GM12874 (cell line): ENCODE results near the gene RANBP17.

ENCODE experiments used
- TF ChIP-seq, protein P1 (sequence below): IDR thresholded peaks from 2 replicates; pipeline ENCODE4 v1.5.1; 2011; ENCODE audit warnings: low read depth, mild to moderate bottlenecking, control low read depth, low read length, moderate library complexity; ENCODE audit not compliant: insufficient read depth

The RANBP17 gene

DNA sequence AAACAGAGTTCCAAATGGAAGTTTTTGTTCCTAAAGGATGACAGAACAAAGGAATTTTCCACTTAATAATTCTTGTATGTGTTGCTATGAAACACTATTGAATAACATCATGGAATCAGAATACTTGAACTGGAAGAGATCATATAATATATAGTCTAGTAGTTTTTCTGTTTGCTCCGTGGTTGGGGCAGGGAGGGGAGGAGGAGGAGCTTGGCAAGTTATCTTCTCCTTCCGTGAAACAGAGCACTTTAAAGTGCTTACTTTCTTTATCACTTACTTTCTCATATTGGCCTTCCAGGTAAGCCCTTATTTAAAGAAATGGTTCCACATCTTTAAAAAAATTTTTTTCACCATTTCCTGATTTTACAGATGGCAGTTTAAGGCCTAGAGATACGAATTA lies 281.4 kb downstream of the RANBP17 start:
- TF ChIP-seq, protein P1, sequence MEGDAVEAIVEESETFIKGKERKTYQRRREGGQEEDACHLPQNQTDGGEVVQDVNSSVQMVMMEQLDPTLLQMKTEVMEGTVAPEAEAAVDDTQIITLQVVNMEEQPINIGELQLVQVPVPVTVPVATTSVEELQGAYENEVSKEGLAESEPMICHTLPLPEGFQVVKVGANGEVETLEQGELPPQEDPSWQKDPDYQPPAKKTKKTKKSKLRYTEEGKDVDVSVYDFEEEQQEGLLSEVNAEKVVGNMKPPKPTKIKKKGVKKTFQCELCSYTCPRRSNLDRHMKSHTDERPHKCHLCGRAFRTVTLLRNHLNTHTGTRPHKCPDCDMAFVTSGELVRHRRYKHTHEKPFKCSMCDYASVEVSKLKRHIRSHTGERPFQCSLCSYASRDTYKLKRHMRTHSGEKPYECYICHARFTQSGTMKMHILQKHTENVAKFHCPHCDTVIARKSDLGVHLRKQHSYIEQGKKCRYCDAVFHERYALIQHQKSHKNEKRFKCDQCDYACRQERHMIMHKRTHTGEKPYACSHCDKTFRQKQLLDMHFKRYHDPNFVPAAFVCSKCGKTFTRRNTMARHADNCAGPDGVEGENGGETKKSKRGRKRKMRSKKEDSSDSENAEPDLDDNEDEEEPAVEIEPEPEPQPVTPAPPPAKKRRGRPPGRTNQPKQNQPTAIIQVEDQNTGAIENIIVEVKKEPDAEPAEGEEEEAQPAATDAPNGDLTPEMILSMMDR = no peak

DNA sequence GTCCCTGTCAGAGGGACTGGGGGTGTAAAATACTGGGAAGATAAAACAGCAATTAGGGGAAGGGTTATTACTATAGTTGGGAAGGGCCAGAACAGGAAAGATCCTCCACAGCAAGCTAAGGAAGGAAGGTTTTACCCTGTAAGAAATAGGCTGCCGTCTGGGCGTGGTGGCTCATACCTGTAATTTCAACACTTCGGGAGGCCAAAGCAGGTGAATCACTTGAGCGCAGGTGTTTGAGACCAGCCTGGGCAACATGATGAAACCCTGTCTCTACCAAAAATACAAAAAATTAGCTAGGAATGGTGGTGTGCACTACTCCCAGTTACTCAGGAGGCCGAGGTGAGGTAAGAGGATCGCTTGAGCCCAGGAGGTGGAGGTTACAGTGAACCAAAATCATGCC lies 282.1 kb downstream of the RANBP17 start:
- TF ChIP-seq, protein P1 = no peak

DNA sequence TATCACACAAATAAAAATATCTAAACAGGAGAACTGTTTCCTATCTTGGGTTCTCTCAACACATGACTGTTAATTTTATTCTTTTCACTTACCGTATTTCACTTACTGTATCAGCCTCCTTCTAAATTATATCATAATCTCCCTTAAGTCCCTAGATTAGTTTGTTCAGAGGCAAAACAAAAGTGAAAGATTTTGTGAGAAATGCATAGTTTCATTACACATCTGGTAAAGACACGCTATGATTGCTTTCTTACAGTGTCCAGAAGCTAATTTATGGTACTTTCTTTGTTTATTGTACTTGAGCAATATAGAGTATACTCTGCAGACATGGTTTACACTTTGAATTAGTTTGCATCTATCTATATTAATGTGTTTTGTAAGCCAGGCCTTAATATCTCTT lies 287.5 kb downstream of the RANBP17 start:
- TF ChIP-seq, protein P1 = no peak

DNA sequence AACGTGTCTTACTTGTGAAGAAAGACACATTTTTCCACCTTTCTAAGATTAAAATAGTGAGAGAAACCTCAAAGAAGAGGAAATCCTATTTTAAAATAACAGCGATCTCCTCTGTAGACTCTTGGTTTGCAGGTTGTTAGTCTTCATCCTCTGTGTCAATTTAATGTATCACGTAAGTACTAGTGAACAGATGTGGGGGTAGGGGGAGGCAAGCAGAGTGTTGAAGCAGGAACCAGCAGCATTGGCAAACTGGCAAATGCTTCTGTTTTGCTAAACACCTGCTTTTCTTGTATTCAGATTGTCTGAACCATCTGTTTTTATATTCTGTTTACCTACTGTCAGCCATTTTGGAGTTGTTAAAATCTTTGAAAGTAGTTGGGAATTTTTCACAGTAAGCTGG lies 288.0 kb downstream of the RANBP17 start:
- TF ChIP-seq, protein P1 = no peak

DNA sequence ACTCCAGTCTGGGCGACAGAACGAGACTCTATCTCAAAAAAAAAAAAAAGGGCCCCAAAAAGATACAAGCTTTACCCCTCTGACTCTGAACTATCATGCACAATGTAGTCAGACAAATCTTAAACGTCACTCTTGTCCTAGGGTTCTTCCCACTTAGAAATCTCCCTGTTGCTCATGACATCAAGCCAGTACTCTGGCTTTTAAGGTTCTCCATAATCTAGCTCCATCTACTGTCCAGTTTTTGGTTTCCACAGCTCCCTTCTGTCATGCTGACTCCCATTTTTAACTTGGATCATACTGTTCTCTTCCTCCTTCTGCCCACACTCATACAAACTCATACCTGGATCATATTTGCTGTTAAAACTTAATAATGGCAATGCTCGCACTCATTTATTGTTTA lies 290.6 kb downstream of the RANBP17 start:
- TF ChIP-seq, protein P1 = no peak

DNA sequence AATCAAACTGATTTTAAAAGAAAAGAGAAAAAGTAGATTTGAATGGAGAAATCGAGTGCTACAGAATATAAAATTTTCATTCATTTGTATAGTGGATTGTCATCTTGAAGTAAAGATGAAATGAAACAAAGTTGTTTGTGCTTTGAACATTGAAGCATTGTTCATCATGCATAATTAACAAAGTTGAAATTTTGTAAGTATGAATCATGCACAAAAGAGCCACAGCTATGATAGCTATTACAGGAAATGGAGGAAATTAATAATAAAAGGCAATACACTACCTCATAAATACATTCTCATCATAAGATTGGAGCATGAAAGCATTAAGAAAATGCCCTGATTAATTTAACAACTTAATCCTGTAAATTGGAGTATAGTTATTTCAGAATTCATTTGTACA lies 293.8 kb downstream of the RANBP17 start:
- TF ChIP-seq, protein P1 = no peak

DNA sequence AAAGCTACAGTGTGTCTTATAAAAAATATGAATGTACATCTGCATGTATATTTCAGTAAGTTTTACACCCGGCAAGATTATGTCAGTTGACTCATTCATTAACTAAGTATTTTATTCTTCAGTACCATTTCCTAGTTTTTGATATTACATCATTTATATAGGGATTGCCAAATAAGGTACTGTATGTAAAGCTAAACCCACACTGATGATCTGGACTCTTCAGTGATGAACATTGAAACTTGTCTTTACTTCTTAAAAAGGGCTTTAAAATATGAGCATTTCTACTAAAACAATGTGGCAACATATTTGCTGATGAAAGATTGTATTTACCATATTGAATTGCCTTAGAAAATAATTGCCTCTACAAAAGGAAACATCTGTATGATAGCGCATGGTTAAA lies 295.5 kb downstream of the RANBP17 start:
- TF ChIP-seq, protein P1 = no peak

DNA sequence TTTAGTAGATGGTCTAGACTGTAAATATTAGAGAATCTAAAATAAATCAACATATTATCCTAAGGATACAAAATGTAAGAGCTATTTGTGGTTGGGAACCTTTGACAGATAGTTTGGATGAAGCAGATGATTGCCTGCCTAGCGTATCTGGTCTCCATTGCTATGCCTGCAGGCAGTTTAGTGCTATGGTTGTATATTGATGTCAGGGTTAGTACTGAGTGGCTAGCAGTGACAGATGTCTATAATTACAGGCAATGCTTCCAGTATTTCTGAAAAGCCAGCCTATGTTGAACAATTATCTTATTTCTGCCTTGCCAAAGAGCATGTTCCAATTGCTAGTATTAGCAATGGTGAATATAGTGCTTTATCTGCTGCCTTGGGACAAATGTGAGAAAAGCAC lies 296.0 kb downstream of the RANBP17 start:
- TF ChIP-seq, protein P1 = no peak
